ENCODE data around the gene FXYD7. TPM values are rescaled to one million over a fixed set of nuclear protein-coding genes. Genes with fewer than 3 reads are reported as not detected.

Gene FXYD7
- total RNA-seq, 4 donors from 2014 or later = 0.83 to 3.7 TPM; not detected in 2

- H3K27ac ChIP-seq = no peak overlapping the region
- H3K36me3 ChIP-seq = no peaks in the 10 kb centered on the region
- DNase-seq = no peak
- H3K9me3 ChIP-seq = no peaks in the 10 kb centered on the region
- TF ChIP-seq, protein P1, sequence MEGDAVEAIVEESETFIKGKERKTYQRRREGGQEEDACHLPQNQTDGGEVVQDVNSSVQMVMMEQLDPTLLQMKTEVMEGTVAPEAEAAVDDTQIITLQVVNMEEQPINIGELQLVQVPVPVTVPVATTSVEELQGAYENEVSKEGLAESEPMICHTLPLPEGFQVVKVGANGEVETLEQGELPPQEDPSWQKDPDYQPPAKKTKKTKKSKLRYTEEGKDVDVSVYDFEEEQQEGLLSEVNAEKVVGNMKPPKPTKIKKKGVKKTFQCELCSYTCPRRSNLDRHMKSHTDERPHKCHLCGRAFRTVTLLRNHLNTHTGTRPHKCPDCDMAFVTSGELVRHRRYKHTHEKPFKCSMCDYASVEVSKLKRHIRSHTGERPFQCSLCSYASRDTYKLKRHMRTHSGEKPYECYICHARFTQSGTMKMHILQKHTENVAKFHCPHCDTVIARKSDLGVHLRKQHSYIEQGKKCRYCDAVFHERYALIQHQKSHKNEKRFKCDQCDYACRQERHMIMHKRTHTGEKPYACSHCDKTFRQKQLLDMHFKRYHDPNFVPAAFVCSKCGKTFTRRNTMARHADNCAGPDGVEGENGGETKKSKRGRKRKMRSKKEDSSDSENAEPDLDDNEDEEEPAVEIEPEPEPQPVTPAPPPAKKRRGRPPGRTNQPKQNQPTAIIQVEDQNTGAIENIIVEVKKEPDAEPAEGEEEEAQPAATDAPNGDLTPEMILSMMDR (IDR thresholded peaks at IDR 0.05) = no peak
- no peak for TF ChIP-seq POLR2A (IDR thresholded peaks at IDR 0.05)
- intact Hi-C loops (cut with DNase I; ENCODE audit: low total_unique reads) = no loop called here
- no peak overlapping the region for H3K4me3 ChIP-seq
- H3K4me1 ChIP-seq = peaks cover 0 to 4% of the 10 kb centered on the region in 2 donors
- H3K27me3 ChIP-seq = no peaks in the 10 kb centered on the region
Measured at GRCh38 chr19:35130761-35131720, 12.0 kb upstream of the FXYD7 start.

DNA sequence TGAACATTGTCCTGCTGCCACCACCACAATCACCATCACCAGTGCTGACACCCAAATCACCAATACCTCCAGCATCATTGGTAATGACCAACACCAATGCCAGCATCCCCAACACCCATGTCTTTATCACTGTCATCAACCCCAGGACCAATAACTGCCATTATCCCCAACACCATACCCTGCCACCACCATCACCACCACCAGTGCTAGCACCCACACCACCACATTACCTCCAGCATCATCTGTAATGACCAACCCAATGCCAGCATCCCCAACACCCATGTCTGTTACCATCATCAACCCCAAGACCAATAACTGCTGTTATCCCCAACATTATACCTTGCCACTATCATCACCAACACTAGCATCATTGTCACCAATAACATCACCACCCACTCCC lies 10.8 kb upstream of the FXYD7 start:
- Histone ChIP-seq H3K4me3 (no peak overlapping the region), H3K9me3 (no peaks in the 10 kb centered on the region), H3K27me3 (no peaks in the 10 kb centered on the region), H3K36me3 (no peaks in the 10 kb centered on the region), H3K4me1 (no peaks in the 10 kb centered on the region), H3K27ac (no peak overlapping the region)
- no peak for DNase-seq
- intact Hi-C loops (cut with DNase I; ENCODE audit: low total_unique reads) = no loop called here
- TF ChIP-seq, protein P1 (IDR thresholded peaks at IDR 0.05) = no peak
- TF ChIP-seq POLR2A (IDR thresholded peaks at IDR 0.05) = no peak

- TF ChIP-seq, protein P1 (IDR thresholded peaks at IDR 0.05) = no peak
- TF ChIP-seq POLR2A (IDR thresholded peaks at IDR 0.05) = no peak
- DNase-seq = no peak
- H3K9me3 ChIP-seq = no peaks in the 10 kb centered on the region
- H3K27me3 ChIP-seq = no peaks in the 10 kb centered on the region
- H3K27ac ChIP-seq = peak overlapping the region; percentile 80 to 89
- intact Hi-C loops (cut with DNase I; ENCODE audit: low total_unique reads) = no loop called here
- H3K4me3 ChIP-seq = no peak overlapping the region
- no peaks in the 10 kb centered on the region for H3K4me1 ChIP-seq
- no peaks in the 10 kb centered on the region for H3K36me3 ChIP-seq
Measured at GRCh38 chr19:35133826-35134225, 9.2 kb upstream of the FXYD7 start.

DNA sequence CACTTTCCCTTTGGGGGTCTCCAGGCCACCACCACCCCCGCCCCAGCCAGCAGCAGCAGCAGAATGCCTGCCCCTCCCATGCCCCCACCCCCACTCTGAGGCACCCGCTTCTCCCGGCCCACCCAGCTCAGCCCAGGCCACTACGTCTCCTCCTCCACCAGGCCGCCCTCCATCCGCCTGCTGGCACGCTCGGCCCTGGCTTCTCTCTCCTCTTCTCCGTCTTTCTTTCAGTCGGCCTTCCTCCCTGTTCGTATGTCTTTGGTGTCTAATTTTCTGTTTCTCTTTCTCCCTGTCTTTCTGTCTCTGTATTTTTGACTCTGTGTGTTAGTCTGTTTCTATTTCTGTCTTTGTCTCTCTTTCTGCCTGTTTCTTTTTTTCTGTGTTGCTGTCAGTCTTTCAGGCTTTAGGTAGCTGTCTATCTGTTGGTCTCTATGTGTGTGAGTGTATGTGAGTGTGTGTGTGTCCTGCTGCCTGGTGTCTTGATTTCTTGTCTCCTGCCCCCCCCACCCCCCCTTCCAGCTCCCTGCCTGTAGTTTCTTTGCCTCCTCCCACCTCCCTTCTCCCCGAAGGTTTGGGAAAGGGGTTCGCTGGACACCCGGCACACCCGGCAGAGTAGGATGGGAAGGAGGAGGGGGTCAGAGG lies 8.3 kb upstream of the FXYD7 start, which contains the start of gene LGI4:
LGI4 (minus strand) TSS at position 459 of the 642 bp plus-strand sequence; CDS start at position 80, 379 bp downstream.
- Histone ChIP-seq H3K36me3 (no peaks in the 10 kb centered on the region), H3K4me1 (no peaks in the 10 kb centered on the region), H3K27me3 (no peaks in the 10 kb centered on the region), H3K4me3 (peak within 1 kb of the TSS; percentile 28 to 44), H3K9me3 (no peaks in the 10 kb centered on the region), H3K27ac (peak within 1 kb of the TSS; percentile 80 to 89)
- intact Hi-C loops (cut with DNase I; ENCODE audit: low total_unique reads) = no loop called here
- no peak for TF ChIP-seq POLR2A (IDR thresholded peaks at IDR 0.05)
- no peak for DNase-seq

DNA sequence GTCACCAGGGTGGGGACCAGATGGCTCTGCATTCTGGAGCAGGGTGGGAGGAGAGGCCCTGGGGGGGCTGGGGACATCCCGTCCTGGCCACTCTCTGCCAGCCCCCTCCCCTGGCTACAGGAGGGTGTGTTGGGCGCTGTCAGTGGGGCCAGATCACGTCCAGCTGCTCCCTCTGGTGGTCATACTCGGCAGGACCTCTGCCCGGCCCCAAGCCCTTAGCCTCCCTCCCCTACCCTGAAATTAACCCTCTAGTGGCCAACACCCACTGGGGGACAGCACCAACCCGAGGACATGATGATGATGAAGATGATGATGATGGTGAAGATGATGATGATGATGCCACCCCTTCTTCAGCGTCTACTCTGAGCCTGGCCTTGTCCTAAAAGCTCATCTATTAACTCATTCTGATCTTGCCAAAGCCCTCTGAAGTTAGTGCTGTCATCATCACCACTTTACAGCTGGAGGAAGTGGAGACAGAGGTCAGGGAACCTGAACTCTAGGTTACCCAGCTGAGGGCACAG lies 7.6 kb upstream of the FXYD7 start:
- H3K4me3 ChIP-seq = peak overlapping the region; percentile 28 to 44
- TF ChIP-seq, protein P1 (IDR thresholded peaks at IDR 0.05) = peak; percentile 89 to 93 (median 92)
- peak in 1 of 2 donors; percentile 28 for TF ChIP-seq POLR2A (IDR thresholded peaks at IDR 0.05)
- H3K27me3 ChIP-seq = no peaks in the 10 kb centered on the region
- peak; percentile 86 to 87 for DNase-seq
- intact Hi-C loops (cut with DNase I; ENCODE audit: low total_unique reads) = no loop called here
- no peaks in the 10 kb centered on the region for H3K36me3 ChIP-seq
- H3K9me3 ChIP-seq = no peaks in the 10 kb centered on the region
- H3K27ac ChIP-seq = peak overlapping the region; percentile 80 to 89
- H3K4me1 ChIP-seq = no peaks in the 10 kb centered on the region
